ENCODE results near the gene NPW.

GRCh38 chr16:2034696-2035430 lies 15.3 kb downstream of the NPW start:
- TF ChIP-seq CTCF (IDR thresholded peaks at IDR 0.05) (no peak), EP300 (IDR thresholded peaks at IDR 0.05) (no peak), POLR2A (IDR thresholded peaks at IDR 0.05; ENCODE audit: low read depth) (no peak), POLR2AphosphoS5 (IDR thresholded peaks at IDR 0.05) (no peak)

All from esophagus muscularis mucosa (tissue), 4 donors.